ENCODE results near the gene RGL3. TPM values are rescaled to one million over a fixed set of nuclear protein-coding genes. Genes with fewer than 3 reads are reported as not detected.

RGL3 gene
- total and polyA plus RNA-seq, 4 donors: 2.4 to 19.8 (median 7.8) TPM

DNA sequence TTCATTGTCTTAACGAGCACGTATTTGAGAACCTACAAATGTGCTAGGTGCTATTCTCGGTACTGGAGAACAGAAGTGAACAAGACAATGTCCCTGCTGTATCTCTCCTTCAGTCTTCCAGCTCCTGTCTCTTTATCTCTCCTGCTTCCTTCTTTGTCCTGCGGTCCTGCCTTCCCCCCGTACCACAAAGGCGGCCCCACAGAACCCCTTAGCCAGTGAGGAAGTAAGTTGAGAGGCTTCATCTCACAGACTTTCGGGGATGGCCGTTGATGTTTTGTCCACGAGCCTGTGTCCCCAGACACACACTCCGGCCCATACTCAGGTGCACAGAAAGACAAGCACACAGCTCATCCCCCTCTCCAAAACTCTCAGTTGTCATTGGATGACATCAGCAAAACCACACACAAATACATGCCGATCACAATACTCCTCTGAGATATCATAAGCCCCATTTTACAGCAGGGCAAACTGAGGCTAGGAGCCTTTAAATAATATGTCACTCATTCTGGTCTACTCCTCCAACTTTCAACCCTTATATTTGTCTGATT, 45.2 kb downstream of the RGL3 start (continued):
- TF ChIP-seq HNF4G (IDR thresholded peaks at IDR 0.05): no peak
- no peak for TF ChIP-seq HNF4A (conservative IDR thresholded peaks at IDR 0.05)
- no peak for TF ChIP-seq RXRA (IDR thresholded peaks at IDR 0.05)
- TF ChIP-seq FOXA2 (IDR thresholded peaks at IDR 0.05): no peak
- no peak for TF ChIP-seq YY1 (IDR thresholded peaks at IDR 0.05)
- TF ChIP-seq MAX (IDR thresholded peaks at IDR 0.05): no peak

- no peak overlapping the region for H3K4me3 ChIP-seq (ENCODE audit: low read depth in 1 of 3, low read length in 3 of 3)
- 67% methylated on average over 10 of the region's 10 CpGs for WGBS
- no peak for TF ChIP-seq HNF4A (conservative IDR thresholded peaks at IDR 0.05)
- TF ChIP-seq GABPA (IDR thresholded peaks at IDR 0.05 in 1 of 2, conservative IDR thresholded peaks at IDR 0.05 in 1 of 2): no peak
- no peak for TF ChIP-seq RXRA (IDR thresholded peaks at IDR 0.05)
- TF ChIP-seq, protein P1, sequence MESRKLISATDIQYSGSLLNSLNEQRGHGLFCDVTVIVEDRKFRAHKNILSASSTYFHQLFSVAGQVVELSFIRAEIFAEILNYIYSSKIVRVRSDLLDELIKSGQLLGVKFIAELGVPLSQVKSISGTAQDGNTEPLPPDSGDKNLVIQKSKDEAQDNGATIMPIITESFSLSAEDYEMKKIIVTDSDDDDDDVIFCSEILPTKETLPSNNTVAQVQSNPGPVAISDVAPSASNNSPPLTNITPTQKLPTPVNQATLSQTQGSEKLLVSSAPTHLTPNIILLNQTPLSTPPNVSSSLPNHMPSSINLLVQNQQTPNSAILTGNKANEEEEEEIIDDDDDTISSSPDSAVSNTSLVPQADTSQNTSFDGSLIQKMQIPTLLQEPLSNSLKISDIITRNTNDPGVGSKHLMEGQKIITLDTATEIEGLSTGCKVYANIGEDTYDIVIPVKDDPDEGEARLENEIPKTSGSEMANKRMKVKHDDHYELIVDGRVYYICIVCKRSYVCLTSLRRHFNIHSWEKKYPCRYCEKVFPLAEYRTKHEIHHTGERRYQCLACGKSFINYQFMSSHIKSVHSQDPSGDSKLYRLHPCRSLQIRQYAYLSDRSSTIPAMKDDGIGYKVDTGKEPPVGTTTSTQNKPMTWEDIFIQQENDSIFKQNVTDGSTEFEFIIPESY (IDR thresholded peaks at IDR 0.05): no peak
- no peak for TF ChIP-seq JUND (IDR thresholded peaks at IDR 0.05)
- TF ChIP-seq, protein P2, sequence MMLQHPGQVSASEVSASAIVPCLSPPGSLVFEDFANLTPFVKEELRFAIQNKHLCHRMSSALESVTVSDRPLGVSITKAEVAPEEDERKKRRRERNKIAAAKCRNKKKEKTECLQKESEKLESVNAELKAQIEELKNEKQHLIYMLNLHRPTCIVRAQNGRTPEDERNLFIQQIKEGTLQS (IDR thresholded peaks at IDR 0.05): no peak
- no peak for TF ChIP-seq TAF1 (conservative IDR thresholded peaks at IDR 0.05)
- no peaks in the 10 kb centered on the region for H3K27me3 ChIP-seq (ENCODE audit: control insufficient read depth in 4 of 4, insufficient read depth in 4 of 4, low read length in 3 of 4)
- DNase-seq (ENCODE audit: low spot score): peak; percentile 43
- H3K9me3 ChIP-seq (ENCODE audit: control insufficient read depth in 4 of 4, low read length in 3 of 4): no peaks in the 10 kb centered on the region
- no peak overlapping the region for H3K27ac ChIP-seq (ENCODE audit: low read depth in 1 of 2, low read length in 2 of 2)
- no peak overlapping the region for H3K9ac ChIP-seq (ENCODE audit: low read depth in 1 of 2, low read length in 2 of 2)
- peaks cover 4 to 32% (median 18%) of the 10 kb centered on the region in 4 donors for H3K4me1 ChIP-seq (ENCODE audit: control insufficient read depth in 4 of 4, insufficient read depth in 4 of 4, low read length in 3 of 4)
- H3K36me3 ChIP-seq (ENCODE audit: control insufficient read depth in 4 of 4, insufficient read depth in 3 of 4, low read depth in 1 of 4, low read length in 3 of 4): peaks cover 0 to 11% (median 4%) of the 10 kb centered on the region in 4 donors
Measured at GRCh38 chr19:11373166-11373884, 45.8 kb downstream of the RGL3 start.

- Histone ChIP-seq H3K27me3 (ENCODE audit: control insufficient read depth in 4 of 4, insufficient read depth in 4 of 4, low read length in 3 of 4) (no peaks in the 10 kb centered on the region), H3K36me3 (ENCODE audit: control insufficient read depth in 4 of 4, insufficient read depth in 3 of 4, low read depth in 1 of 4, low read length in 3 of 4) (peaks cover 0 to 20% (median 6%) of the 10 kb centered on the region in 4 donors), H3K9me3 (ENCODE audit: control insufficient read depth in 4 of 4, low read length in 3 of 4) (no peaks in the 10 kb centered on the region), H3K9ac (ENCODE audit: low read depth in 1 of 2, low read length in 2 of 2) (no peak overlapping the region), H3K27ac (ENCODE audit: low read depth in 1 of 2, low read length in 2 of 2) (no peak overlapping the region), H3K4me1 (ENCODE audit: control insufficient read depth in 4 of 4, insufficient read depth in 4 of 4, low read length in 3 of 4) (peaks cover 0 to 18% (median 13%) of the 10 kb centered on the region in 4 donors), H3K4me3 (ENCODE audit: low read depth in 1 of 3, low read length in 3 of 3) (no peak overlapping the region)
- no peak for DNase-seq (ENCODE audit: low spot score)
- no peak for TF ChIP-seq NR2F2 (IDR thresholded peaks at IDR 0.05)
- TF ChIP-seq RAD21 (IDR thresholded peaks at IDR 0.05): no peak
- no peak for TF ChIP-seq GABPA (IDR thresholded peaks at IDR 0.05 in 1 of 2, conservative IDR thresholded peaks at IDR 0.05 in 1 of 2)
- no peak for TF ChIP-seq FOXA2 (IDR thresholded peaks at IDR 0.05)
- TF ChIP-seq, protein P3, sequence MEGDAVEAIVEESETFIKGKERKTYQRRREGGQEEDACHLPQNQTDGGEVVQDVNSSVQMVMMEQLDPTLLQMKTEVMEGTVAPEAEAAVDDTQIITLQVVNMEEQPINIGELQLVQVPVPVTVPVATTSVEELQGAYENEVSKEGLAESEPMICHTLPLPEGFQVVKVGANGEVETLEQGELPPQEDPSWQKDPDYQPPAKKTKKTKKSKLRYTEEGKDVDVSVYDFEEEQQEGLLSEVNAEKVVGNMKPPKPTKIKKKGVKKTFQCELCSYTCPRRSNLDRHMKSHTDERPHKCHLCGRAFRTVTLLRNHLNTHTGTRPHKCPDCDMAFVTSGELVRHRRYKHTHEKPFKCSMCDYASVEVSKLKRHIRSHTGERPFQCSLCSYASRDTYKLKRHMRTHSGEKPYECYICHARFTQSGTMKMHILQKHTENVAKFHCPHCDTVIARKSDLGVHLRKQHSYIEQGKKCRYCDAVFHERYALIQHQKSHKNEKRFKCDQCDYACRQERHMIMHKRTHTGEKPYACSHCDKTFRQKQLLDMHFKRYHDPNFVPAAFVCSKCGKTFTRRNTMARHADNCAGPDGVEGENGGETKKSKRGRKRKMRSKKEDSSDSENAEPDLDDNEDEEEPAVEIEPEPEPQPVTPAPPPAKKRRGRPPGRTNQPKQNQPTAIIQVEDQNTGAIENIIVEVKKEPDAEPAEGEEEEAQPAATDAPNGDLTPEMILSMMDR (IDR thresholded peaks at IDR 0.05; ENCODE audit: low read depth, low read length, missing input control): no peak
- TF ChIP-seq, protein P2 (IDR thresholded peaks at IDR 0.05): no peak
- no peak for TF ChIP-seq SP1 (IDR thresholded peaks at IDR 0.05)
- no peak for TF ChIP-seq HNF4G (IDR thresholded peaks at IDR 0.05)
- no peak for TF ChIP-seq RXRA (IDR thresholded peaks at IDR 0.05)
- no peak for TF ChIP-seq JUND (IDR thresholded peaks at IDR 0.05)
- no peak for TF ChIP-seq FOXA1 (IDR thresholded peaks at IDR 0.05)
- no peak for TF ChIP-seq MAX (IDR thresholded peaks at IDR 0.05)
- no peak for TF ChIP-seq YY1 (IDR thresholded peaks at IDR 0.05)
- TF ChIP-seq HNF4A (conservative IDR thresholded peaks at IDR 0.05): no peak
- WGBS: 96% methylated on average over 2 of the region's 2 CpGs
Measured at GRCh38 chr19:11370744-11371143, 48.4 kb downstream of the RGL3 start.

Measured in liver (tissue), 9 donors.